Spleen (tissue), 7 donors: ENCODE results near the gene NSG2.

ENCODE experiments used
- CTCF ChIP-seq, 11 experiments: fragments of 200-600 bp in 7 of 11; fragments of 450-650 bp in 4 of 11; sonication (generic) in 4 of 11; IDR thresholded peaks in 8 of 11; conservative IDR thresholded peaks in 3 of 11; 1 replicate in 7 of 11; 2 replicates in 4 of 11; pipeline versions ENCODE4 v1.4.0 to v1.8.0; 2016 to 2021; ENCODE audit warnings: antibody characterized with exemption in 11 of 11, inconsistent platforms in 4 of 11, mild to moderate bottlenecking in 1 of 11
- POLR2A ChIP-seq, 3 donors: fragments of 450-650 bp; IDR thresholded peaks; one replicate each; pipeline ENCODE4 v1.5.1; 2017; ENCODE audit warnings: antibody characterized with exemption in 3 of 3, mild to moderate bottlenecking in 1 of 3
- POLR2AphosphoS5 ChIP-seq, 3 donors: sonication (generic); formaldehyde crosslinking; IDR thresholded peaks; one replicate each; pipeline ENCODE4 v1.5.1; 2017; ENCODE audit warnings: antibody characterized with exemption in 3 of 3
- donor health status: DM: no; HTN: no; CAD: no; lungs with moderate emphysema.
- donor health status: DM: no; HTN: no; CAD: no.
- donor health status: DM: no; HTN: no; CAD: no.

- TF ChIP-seq CTCF (IDR thresholded peaks at IDR 0.05 in 8 of 11, conservative IDR thresholded peaks at IDR 0.05 in 3 of 11) (no peak), POLR2A (IDR thresholded peaks at IDR 0.05) (no peak), POLR2AphosphoS5 (IDR thresholded peaks at IDR 0.05) (no peak)
These were observed 846 bp upstream of the NSG2 start for GRCh38 chr5:174044466-174045254.
